ENCODE measurements around the gene FADS6.

DNA sequence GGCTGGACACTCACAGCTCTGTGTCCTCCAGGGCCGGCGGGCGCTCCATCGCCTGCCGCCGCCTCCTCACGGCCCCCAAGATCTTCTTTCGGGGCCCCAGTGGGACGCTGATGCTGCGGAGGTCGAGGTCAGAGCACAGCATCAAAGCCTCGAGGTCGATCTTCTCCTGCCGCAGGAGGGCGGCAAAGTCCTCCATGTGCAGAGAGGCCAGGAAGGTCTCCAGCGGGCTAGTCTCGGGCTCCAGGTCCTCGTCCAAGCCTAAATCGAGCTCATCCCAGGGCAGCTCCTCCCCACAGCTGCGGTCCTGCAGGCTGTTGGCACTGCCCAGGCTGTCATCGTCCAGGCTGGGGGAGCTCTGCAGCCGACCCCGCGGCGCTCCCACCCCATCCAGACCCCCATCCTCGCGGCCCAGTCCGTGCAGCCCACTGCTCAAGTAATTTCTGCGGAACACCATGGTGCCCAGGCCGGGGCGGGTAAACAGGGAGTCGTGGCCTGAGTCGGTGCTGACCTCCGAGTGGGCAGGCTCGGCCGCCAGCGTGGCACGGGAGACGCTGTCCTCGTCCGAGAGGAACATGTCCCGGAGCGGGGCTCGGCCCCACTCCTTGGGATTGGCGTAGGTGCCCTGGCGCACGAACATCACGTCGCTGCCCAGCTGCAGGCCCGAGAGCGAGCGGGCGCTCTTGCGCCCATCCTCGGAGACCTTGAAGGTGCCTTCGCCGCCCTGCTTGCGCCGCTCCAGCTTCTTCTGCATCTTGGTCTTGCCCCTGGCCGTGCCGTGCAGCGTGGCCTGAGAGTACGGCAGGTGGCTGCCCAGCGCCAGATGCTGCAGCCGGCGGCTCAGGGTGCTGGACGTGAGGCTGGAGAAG, 26.2 kb upstream of the FADS6 start:
- TF ChIP-seq CTCF (IDR thresholded peaks at IDR 0.05; ENCODE audit: low read length), result peak; percentile 45
- TF ChIP-seq EZH2phosphoT487 (IDR thresholded peaks at IDR 0.05; ENCODE audit: low read length), result no peak
- no peak for TF ChIP-seq EZH2 (optimal IDR thresholded peaks at IDR 0.05; ENCODE audit: low read depth, low read length)
